Epithelial cell of esophagus (primary cell): Measurements from ENCODE around the gene CAP2.

ENCODE experiments used
- DNase-seq: peaks from one replicate; pipeline ENCODE4 v3.0.0; 2010; ENCODE audit warnings: low read depth
- H3K4me3 ChIP-seq: 2 replicates; pipeline ENCODE4 v1.5.1; 2011; ENCODE audit warnings: mild to moderate bottlenecking, low read length, control low read depth
- TF ChIP-seq, protein P1 (sequence below): IDR thresholded peaks from 2 replicates; pipeline ENCODE4 v1.5.1; 2011; ENCODE audit warnings: low read depth, mild to moderate bottlenecking, low read length, control low read depth, inconsistent platforms; ENCODE audit not compliant: insufficient read depth; ENCODE audit errors: missing control alignments

Gene CAP2

DNA sequence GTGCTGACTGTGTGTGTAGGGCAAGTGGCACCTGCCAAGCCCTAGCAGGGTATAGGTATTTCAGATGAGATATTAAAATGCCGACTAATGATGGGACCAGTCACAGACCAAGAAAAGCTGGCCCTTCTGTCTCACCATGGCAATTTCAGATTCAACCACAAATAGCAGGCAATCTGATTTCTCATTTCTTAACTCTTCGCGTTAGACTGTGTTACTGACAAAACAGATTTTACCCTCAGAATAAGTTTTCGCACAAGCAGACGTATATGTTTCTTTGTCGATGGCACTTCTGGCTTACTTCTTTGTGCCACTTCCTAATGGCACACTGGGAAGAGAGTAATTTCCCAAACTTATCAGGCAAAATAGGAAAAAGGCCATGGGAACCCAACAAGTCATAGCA is 58.7 kb downstream of the CAP2 start:
- no peak for DNase-seq
- TF ChIP-seq, protein P1, sequence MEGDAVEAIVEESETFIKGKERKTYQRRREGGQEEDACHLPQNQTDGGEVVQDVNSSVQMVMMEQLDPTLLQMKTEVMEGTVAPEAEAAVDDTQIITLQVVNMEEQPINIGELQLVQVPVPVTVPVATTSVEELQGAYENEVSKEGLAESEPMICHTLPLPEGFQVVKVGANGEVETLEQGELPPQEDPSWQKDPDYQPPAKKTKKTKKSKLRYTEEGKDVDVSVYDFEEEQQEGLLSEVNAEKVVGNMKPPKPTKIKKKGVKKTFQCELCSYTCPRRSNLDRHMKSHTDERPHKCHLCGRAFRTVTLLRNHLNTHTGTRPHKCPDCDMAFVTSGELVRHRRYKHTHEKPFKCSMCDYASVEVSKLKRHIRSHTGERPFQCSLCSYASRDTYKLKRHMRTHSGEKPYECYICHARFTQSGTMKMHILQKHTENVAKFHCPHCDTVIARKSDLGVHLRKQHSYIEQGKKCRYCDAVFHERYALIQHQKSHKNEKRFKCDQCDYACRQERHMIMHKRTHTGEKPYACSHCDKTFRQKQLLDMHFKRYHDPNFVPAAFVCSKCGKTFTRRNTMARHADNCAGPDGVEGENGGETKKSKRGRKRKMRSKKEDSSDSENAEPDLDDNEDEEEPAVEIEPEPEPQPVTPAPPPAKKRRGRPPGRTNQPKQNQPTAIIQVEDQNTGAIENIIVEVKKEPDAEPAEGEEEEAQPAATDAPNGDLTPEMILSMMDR: no peak
- no peak overlapping the region for H3K4me3 ChIP-seq

DNA sequence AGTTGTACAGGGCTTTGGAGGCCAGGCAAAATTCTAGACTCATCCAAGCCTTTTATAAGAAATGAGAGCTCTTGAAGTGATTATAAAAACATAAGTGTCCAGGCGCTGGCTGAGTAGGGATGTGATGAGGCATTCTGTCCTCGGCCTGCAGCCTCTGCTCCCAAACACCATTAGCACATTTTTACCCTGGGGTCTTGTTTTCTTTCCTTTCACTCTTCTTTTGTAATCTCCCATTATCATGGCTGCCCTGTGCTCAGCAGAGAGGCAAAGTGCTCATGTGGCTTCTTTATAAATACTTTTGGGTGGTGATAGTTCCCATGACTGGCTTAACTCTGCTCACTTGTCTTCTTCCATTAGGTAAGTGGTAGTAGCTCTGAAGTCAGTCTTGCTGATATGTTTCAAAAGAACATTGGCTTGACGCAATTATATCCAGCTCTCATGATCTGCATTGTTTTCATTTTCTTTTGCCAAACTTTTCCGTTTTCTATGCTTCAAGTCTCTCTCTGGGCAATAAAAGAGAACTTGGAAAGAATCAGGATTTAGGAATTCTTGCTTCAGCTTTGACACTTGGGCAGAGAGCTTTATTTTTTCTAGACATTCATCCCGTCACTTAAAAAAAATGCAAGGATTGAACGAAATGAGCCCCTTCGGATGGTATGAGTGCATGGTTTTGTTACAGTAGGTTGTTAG is 61.1 kb downstream of the CAP2 start:
- TF ChIP-seq, protein P1: no peak
- H3K4me3 ChIP-seq: no peak overlapping the region
- DNase-seq: no peak

DNA sequence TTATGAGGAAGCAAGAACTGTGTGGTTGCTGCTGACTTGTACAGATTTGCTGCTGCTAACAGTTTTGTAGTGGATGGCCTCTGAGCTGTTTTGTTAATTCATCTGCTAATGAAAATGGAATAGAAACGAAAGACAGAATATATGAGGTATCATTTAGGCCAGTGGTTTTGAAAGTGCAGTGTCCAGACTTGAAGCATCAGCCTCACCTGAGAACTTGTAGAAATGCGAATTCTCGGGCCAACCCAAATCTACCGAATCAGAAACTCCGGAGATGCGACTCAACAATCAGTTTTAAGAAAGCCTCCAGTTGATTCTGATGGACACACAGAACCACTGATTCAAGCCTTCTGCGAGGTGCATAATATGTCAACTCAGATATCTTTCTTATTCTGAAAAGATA is 62.5 kb downstream of the CAP2 start:
- no peak for DNase-seq
- no peak overlapping the region for H3K4me3 ChIP-seq
- TF ChIP-seq, protein P1: no peak

DNA sequence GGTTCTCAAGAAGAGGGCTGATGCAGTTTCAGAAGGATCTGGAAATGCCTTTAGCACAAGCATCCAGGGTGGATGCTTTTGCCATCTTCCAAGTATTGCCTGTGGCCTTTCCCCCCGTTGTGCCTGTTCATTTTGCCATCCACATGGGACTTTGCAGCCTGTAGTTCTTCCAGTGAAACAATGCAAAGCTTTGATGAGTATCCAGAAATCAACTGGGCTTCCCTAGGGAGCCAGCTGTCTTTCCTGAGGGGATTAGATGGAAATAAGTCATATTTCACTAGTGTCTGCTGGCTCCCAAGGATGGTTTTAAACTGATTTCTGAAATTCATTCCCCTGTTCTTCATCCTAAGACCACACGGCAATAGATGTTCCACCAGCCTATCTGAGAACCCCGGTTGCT is 63.3 kb downstream of the CAP2 start:
- TF ChIP-seq, protein P1: no peak
- DNase-seq: no peak
- H3K4me3 ChIP-seq: no peak overlapping the region

DNA sequence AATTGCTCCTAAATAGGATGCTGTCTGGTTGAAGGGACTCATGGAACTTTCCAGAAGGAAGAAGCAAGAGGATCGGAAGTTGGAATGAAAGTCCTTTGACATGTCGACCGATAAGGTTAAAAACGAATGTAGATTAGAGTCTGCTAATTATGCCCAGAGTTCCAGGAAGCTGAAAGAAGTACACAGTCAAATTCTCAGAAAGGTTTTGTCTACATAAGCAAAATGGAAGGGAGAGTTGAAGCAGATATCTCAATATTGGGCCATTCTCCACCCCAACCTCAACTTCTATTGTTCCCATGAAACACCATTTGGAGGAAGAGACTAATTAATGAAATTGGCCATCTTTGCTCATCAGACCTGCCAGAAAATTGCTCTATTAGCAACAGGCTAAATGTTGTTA is 64.0 kb downstream of the CAP2 start:
- TF ChIP-seq, protein P1: no peak
- DNase-seq: no peak
- no peak overlapping the region for H3K4me3 ChIP-seq

DNA sequence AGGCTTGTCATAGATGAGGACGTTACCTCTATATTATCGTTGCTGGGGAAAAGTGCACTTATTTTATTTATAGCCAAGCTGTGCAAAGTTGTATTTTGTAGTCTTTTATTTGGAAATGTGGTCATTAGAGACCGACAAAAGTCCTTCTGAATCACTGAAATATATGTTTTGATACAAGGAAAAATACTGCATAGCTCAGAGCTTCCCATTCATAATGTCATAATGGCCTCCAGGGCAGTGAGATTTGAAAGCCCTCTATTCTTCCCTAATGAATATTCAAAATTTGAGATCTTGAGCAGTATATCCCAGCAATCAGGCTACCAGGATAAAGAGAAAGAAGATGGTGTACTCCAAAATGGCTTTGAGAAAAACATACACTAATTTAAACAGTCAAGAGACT is 64.6 kb downstream of the CAP2 start:
- no peak for DNase-seq
- no peak overlapping the region for H3K4me3 ChIP-seq
- TF ChIP-seq, protein P1: no peak

DNA sequence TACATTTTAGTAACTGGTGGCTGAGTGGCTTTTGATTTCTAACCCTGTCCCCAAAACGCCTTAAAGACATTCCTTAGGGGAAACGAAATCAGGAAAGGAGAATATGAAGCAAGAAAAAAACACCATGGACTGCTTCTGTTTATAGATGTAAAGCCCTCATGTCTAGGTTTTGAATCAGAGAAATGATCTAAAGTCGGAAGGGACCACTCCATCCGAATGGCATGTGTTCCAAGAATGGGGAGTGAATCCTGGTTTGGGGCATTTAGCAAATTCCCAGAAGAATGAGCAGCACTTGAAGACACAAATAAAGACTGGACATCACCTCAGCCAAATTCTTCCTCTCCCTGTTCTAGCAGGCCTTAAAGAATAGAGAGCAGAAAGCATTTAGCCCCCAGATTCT is 65.6 kb downstream of the CAP2 start:
- H3K4me3 ChIP-seq: no peak overlapping the region
- TF ChIP-seq, protein P1: no peak
- no peak for DNase-seq
